Thoracic aorta (tissue), 2 donors: ENCODE data around the gene POLQ. TPM values are rescaled to one million over a fixed set of nuclear protein-coding genes. Genes with fewer than 3 reads are reported as not detected.

Experiments used
- ATAC-seq: fragments of 150-250 bp; one replicate; pipeline ENCODE4 v1.8.0; 2017; ENCODE audit warnings: low read depth; ENCODE audit not compliant: insufficient number of reproducible peaks, low FRiP score
- DNase-seq: peaks from one replicate; pipeline ENCODE4 v3.0.0-alpha.2; 2020; ENCODE audit warnings: low spot score
- H3K27ac ChIP-seq, 2 donors: fragments of 200-600 bp; sonication (generic); 1 replicate in 1 of 2; 2 replicates in 1 of 2; pipeline ENCODE4 v1.5.1; 2016; ENCODE audit warnings: mild to moderate bottlenecking in 2 of 2, moderate library complexity in 2 of 2
- H3K27me3 ChIP-seq: fragments of 200-600 bp; sonication (generic); replicated peaks from 2 replicates; pipeline ENCODE4 v1.6.0; 2016; ENCODE audit warnings: mild to moderate bottlenecking; ENCODE audit not compliant: insufficient read depth
- H3K36me3 ChIP-seq: fragments of 200-600 bp; sonication (generic); one replicate; pipeline ENCODE4 v1.5.1; 2016
- H3K4me1 ChIP-seq, 2 donors: fragments of 200-600 bp; sonication (generic); 1 replicate in 1 of 2; 2 replicates in 1 of 2; pipeline versions ENCODE4 v1.5.1 to v1.6.0; 2016; ENCODE audit warnings: low read depth in 2 of 2, mild to moderate bottlenecking in 1 of 2; ENCODE audit not compliant: control insufficient read depth in 1 of 2
- H3K4me3 ChIP-seq: fragments of 200-600 bp; sonication (generic); 2 replicates; pipeline ENCODE4 v1.5.1; 2016; ENCODE audit warnings: mild to moderate bottlenecking
- H3K9me3 ChIP-seq: fragments of 200-600 bp; sonication (generic); 2 replicates; pipeline ENCODE4 v1.5.1; 2016
- CTCF ChIP-seq: fragments of 200-600 bp; sonication (generic); IDR thresholded peaks from one replicate; pipeline ENCODE4 v1.5.1; 2019; ENCODE audit warnings: antibody characterized with exemption
- total RNA-seq, 2 donors: library from RNA; depleted of rRNA; stranded (reverse); fragments of >200 nt; gene quantifications; one replicate each; pipeline versions ENCODE4 v1.1.0 to v1.2.3, GENCODE V29; 2016

The POLQ gene
- total RNA-seq, 2 donors from 2014 or later = 0.42 to 0.68 TPM

DNA sequence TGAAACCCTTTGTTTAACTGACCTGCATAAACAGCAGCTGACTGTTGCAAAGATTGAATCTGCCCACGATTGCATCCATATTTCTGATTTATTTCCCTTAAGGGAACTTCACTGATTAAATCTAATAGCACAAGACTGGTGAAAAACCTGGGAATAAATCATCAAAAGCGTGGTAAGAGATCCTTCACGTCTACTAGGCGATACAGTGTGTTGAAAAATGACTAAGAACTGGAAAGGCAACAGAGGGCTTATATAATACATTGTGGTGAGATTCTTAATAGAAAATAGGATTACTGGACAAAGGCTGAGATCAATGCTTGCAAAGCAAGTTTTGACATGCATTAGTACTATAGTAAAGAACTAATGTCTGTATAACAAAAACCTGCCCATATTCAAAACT lies 49.0 kb downstream of the POLQ start:
- Histone ChIP-seq H3K4me3 (no peak overlapping the region), H3K27ac (no peak overlapping the region), H3K36me3 (no peaks in the 10 kb centered on the region), H3K9me3 (no peaks in the 10 kb centered on the region), H3K27me3 (no peaks in the 10 kb centered on the region), H3K4me1 (no peaks in the 10 kb centered on the region)
- TF ChIP-seq CTCF = no peak
- ATAC-seq = no peak
- no peak for DNase-seq

GRCh38 chr3:121493431-121493830 lies 52.4 kb downstream of the POLQ start:
- H3K4me1 ChIP-seq = no peaks in the 10 kb centered on the region
- H3K27me3 ChIP-seq = no peaks in the 10 kb centered on the region
- H3K4me3 ChIP-seq = no peak overlapping the region
- H3K36me3 ChIP-seq = no peaks in the 10 kb centered on the region
- no peak overlapping the region for H3K27ac ChIP-seq
- no peak for ATAC-seq
- DNase-seq = no peak
- no peak for TF ChIP-seq CTCF
- no peaks in the 10 kb centered on the region for H3K9me3 ChIP-seq

GRCh38 chr3:121491683-121492320 lies 54.0 kb downstream of the POLQ start:
- no peak overlapping the region for H3K4me3 ChIP-seq
- no peaks in the 10 kb centered on the region for H3K36me3 ChIP-seq
- no peak for DNase-seq
- no peak for TF ChIP-seq CTCF
- ATAC-seq = no peak
- H3K4me1 ChIP-seq = no peaks in the 10 kb centered on the region
- H3K9me3 ChIP-seq = no peaks in the 10 kb centered on the region
- no peaks in the 10 kb centered on the region for H3K27me3 ChIP-seq
- no peak overlapping the region for H3K27ac ChIP-seq

- DNase-seq (no peak), ATAC-seq (no peak)
- H3K4me1 ChIP-seq = no peaks in the 10 kb centered on the region
- H3K27me3 ChIP-seq = no peaks in the 10 kb centered on the region
- no peak for TF ChIP-seq CTCF
- H3K9me3 ChIP-seq = no peaks in the 10 kb centered on the region
- H3K4me3 ChIP-seq = no peak overlapping the region
- no peaks in the 10 kb centered on the region for H3K36me3 ChIP-seq
- H3K27ac ChIP-seq = no peak overlapping the region
Measured at GRCh38 chr3:121490161-121490560, 55.6 kb downstream of the POLQ start.

- DNase-seq (no peak), ATAC-seq (no peak)
- H3K9me3 ChIP-seq = no peaks in the 10 kb centered on the region
- no peaks in the 10 kb centered on the region for H3K36me3 ChIP-seq
- no peaks in the 10 kb centered on the region for H3K4me1 ChIP-seq
- H3K4me3 ChIP-seq = no peak overlapping the region
- no peaks in the 10 kb centered on the region for H3K27me3 ChIP-seq
- no peak overlapping the region for H3K27ac ChIP-seq
- TF ChIP-seq CTCF = no peak
Measured at GRCh38 chr3:121488628-121489027, 57.2 kb downstream of the POLQ start.
